WTC11 (cell line): ENCODE data around the gene BDH1.

Experiments
- AFF4 ChIP-seq: sonication (generic); formaldehyde crosslinking; IDR thresholded peaks from 2 replicates; pipeline ENCODE4 v1.8.1; 2023; ENCODE audit warnings: mild to moderate bottlenecking, missing genetic modification reagents, borderline replicate concordance
- CTCF ChIP-seq: fragments of 200-600 bp; IDR thresholded peaks from 2 replicates; pipeline ENCODE4 v1.8.0; 2022; ENCODE audit warnings: antibody characterized with exemption
- MAX ChIP-seq: sonication (generic); formaldehyde crosslinking; IDR thresholded peaks from 2 replicates; pipeline ENCODE4 v1.8.0; 2022; ENCODE audit warnings: mild to moderate bottlenecking, missing genetic modification reagents
- NFYB ChIP-seq: sonication (generic); formaldehyde crosslinking; conservative IDR thresholded peaks from 2 replicates; pipeline ENCODE4 v1.8.0; 2022; ENCODE audit warnings: low read depth, missing genetic modification reagents
- NR2C2 ChIP-seq: sonication (generic); formaldehyde crosslinking; IDR thresholded peaks from 2 replicates; pipeline ENCODE4 v1.8.0; 2022; ENCODE audit warnings: mild to moderate bottlenecking, missing genetic modification reagents
- RORB ChIP-seq: fragments of 250-450 bp; sonication (Bioruptor Pico); IDR thresholded peaks from 2 replicates; pipeline ENCODE4 v1.9.0; 2021; ENCODE audit warnings: mild to moderate bottlenecking
- SP1 ChIP-seq: sonication (generic); formaldehyde crosslinking; conservative IDR thresholded peaks from 2 replicates; pipeline ENCODE4 v1.8.1; 2022; ENCODE audit warnings: missing genetic modification reagents
- TCF7 ChIP-seq: sonication (generic); formaldehyde crosslinking; IDR thresholded peaks from 2 replicates; pipeline ENCODE4 v1.8.0; 2022; ENCODE audit warnings: mild to moderate bottlenecking, low read depth, missing genetic modification reagents, moderate library complexity
- ZBTB21 ChIP-seq: sonication (generic); formaldehyde crosslinking; IDR thresholded peaks from 2 replicates; pipeline ENCODE4 v1.8.1; 2023; ENCODE audit warnings: mild to moderate bottlenecking, missing genetic modification reagents, borderline replicate concordance
- ZNF138 ChIP-seq: sonication (generic); formaldehyde crosslinking; conservative IDR thresholded peaks from 2 replicates; pipeline ENCODE4 v1.8.1; 2022; ENCODE audit warnings: mild to moderate bottlenecking, moderate library complexity, missing genetic modification reagents
- ZNF232 ChIP-seq: sonication (generic); formaldehyde crosslinking; IDR thresholded peaks from 2 replicates; pipeline ENCODE4 v1.8.0; 2022; ENCODE audit warnings: mild to moderate bottlenecking, missing genetic modification reagents
- TF ChIP-seq, protein P1 (sequence below): sonication (generic); formaldehyde crosslinking; IDR thresholded peaks from 2 replicates; pipeline ENCODE4 v1.8.1; 2023; ENCODE audit warnings: mild to moderate bottlenecking, missing genetic modification reagents

DNA sequence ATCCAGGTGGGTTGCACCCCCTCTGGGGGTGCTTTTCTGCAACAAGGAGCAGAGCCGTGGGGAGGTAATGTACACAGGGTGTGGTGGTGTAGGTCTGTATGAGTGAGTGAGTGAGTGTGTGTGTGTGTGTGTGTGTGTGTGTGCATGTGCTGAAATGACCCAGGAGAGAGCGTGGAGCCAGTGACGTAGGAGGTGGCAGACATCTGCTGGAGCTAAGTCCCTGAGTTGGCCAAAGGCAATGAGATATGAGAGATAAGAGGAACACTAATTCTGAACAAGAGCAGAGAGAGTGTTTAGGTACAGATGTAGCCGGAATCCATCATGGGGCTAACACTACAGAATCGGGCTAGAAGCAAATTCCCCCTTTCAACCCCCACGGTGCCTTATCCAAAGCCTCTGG is 27.6 kb downstream of the BDH1 start:
- TF ChIP-seq, protein P1, sequence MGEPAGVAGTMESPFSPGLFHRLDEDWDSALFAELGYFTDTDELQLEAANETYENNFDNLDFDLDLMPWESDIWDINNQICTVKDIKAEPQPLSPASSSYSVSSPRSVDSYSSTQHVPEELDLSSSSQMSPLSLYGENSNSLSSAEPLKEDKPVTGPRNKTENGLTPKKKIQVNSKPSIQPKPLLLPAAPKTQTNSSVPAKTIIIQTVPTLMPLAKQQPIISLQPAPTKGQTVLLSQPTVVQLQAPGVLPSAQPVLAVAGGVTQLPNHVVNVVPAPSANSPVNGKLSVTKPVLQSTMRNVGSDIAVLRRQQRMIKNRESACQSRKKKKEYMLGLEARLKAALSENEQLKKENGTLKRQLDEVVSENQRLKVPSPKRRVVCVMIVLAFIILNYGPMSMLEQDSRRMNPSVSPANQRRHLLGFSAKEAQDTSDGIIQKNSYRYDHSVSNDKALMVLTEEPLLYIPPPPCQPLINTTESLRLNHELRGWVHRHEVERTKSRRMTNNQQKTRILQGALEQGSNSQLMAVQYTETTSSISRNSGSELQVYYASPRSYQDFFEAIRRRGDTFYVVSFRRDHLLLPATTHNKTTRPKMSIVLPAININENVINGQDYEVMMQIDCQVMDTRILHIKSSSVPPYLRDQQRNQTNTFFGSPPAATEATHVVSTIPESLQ (CRISPR knock-in tag) = no peak
- no peak for TF ChIP-seq ZNF138 (CRISPR knock-in tag)
- TF ChIP-seq NR2C2 (CRISPR knock-in tag) = no peak
- TF ChIP-seq CTCF = no peak
- TF ChIP-seq AFF4 (CRISPR knock-in tag) = no peak
- TF ChIP-seq ZBTB21 (CRISPR knock-in tag) = no peak
- no peak for TF ChIP-seq MAX (CRISPR knock-in tag)
- no peak for TF ChIP-seq NFYB
- no peak for TF ChIP-seq TCF7 (CRISPR knock-in tag)
- TF ChIP-seq RORB (CRISPR knock-in tag) = no peak
- no peak for TF ChIP-seq SP1 (CRISPR knock-in tag)
- TF ChIP-seq ZNF232 (CRISPR knock-in tag) = no peak
